ENCODE results near the gene UBA3. TPM values are rescaled to one million over a fixed set of nuclear protein-coding genes. Genes with fewer than 3 reads are reported as not detected.

The UBA3 gene
- total and polyA plus RNA-seq, 2 donors from 2014 or later = 35.3 to 63.1 TPM

GRCh38 chr3:69121950-69122349 is 41.8 kb upstream of the UBA3 start:
- no peaks in the 10 kb centered on the region for H3K4me1 ChIP-seq (ENCODE audit: control insufficient read depth in 2 of 3, insufficient read depth in 2 of 3, low read depth in 1 of 3, low read length in 3 of 3)
- H3K9me3 ChIP-seq (ENCODE audit: control insufficient read depth in 2 of 3, insufficient read depth in 1 of 3, low read length in 3 of 3) = no peaks in the 10 kb centered on the region
- FAIRE-seq (no peak), DNase-seq (no peak)
- no peak overlapping the region for H3K27ac ChIP-seq (ENCODE audit: low read depth in 2 of 2, low read length in 2 of 2)
- no peak overlapping the region for H3K4me3 ChIP-seq (ENCODE audit: low read length in 3 of 3)
- no peaks in the 10 kb centered on the region for H3K27me3 ChIP-seq (ENCODE audit: control insufficient read depth, insufficient read depth, low read length)
- H3K36me3 ChIP-seq (ENCODE audit: control insufficient read depth in 2 of 3, insufficient read depth in 3 of 3, low read length in 3 of 3) = no peaks in the 10 kb centered on the region
- intact Hi-C loops (cut with DNase I) = no loop called here
- TF ChIP-seq CTCF (IDR thresholded peaks at IDR 0.05; ENCODE audit: borderline replicate concordance, extremely low read depth, insufficient read depth) = no peak
- H3K9ac ChIP-seq (ENCODE audit: low read length in 3 of 3) = no peak overlapping the region

GRCh38 chr3:69121513-69121912 is 41.3 kb upstream of the UBA3 start:
- H3K4me3 ChIP-seq (ENCODE audit: low read length in 3 of 3) = no peak overlapping the region
- no peaks in the 10 kb centered on the region for H3K9me3 ChIP-seq (ENCODE audit: control insufficient read depth in 2 of 3, insufficient read depth in 1 of 3, low read length in 3 of 3)
- H3K27me3 ChIP-seq (ENCODE audit: control insufficient read depth, insufficient read depth, low read length) = no peaks in the 10 kb centered on the region
- H3K9ac ChIP-seq (ENCODE audit: low read length in 3 of 3) = no peak overlapping the region
- TF ChIP-seq CTCF (IDR thresholded peaks at IDR 0.05; ENCODE audit: borderline replicate concordance, extremely low read depth, insufficient read depth) = no peak
- FAIRE-seq (no peak), DNase-seq (no peak)
- H3K4me1 ChIP-seq (ENCODE audit: control insufficient read depth in 2 of 3, insufficient read depth in 2 of 3, low read depth in 1 of 3, low read length in 3 of 3) = no peaks in the 10 kb centered on the region
- no peak overlapping the region for H3K27ac ChIP-seq (ENCODE audit: low read depth in 2 of 2, low read length in 2 of 2)
- intact Hi-C loops (cut with DNase I) = no loop called here
- no peaks in the 10 kb centered on the region for H3K36me3 ChIP-seq (ENCODE audit: control insufficient read depth in 2 of 3, insufficient read depth in 3 of 3, low read length in 3 of 3)

GRCh38 chr3:69120879-69121464 is 40.8 kb upstream of the UBA3 start:
- peak; percentile 92 for TF ChIP-seq CTCF (IDR thresholded peaks at IDR 0.05; ENCODE audit: borderline replicate concordance, extremely low read depth, insufficient read depth)
- Histone ChIP-seq H3K9ac (ENCODE audit: low read length in 3 of 3) (no peak overlapping the region), H3K36me3 (ENCODE audit: control insufficient read depth in 2 of 3, insufficient read depth in 3 of 3, low read length in 3 of 3) (no peaks in the 10 kb centered on the region), H3K4me3 (ENCODE audit: low read length in 3 of 3) (no peak overlapping the region), H3K4me1 (ENCODE audit: control insufficient read depth in 2 of 3, insufficient read depth in 2 of 3, low read depth in 1 of 3, low read length in 3 of 3) (no peaks in the 10 kb centered on the region), H3K27ac (ENCODE audit: low read depth in 2 of 2, low read length in 2 of 2) (no peak overlapping the region), H3K27me3 (ENCODE audit: control insufficient read depth, insufficient read depth, low read length) (no peaks in the 10 kb centered on the region), H3K9me3 (ENCODE audit: control insufficient read depth in 2 of 3, insufficient read depth in 1 of 3, low read length in 3 of 3) (no peaks in the 10 kb centered on the region)
- FAIRE-seq (peak; percentile 83), DNase-seq (peak in 4 of 5 donors; percentile 79 to 89 (median 81))
- intact Hi-C loops (cut with DNase I) = no loop called here

GRCh38 chr3:69119681-69120080 is 39.5 kb upstream of the UBA3 start:
- Histone ChIP-seq H3K4me3 (ENCODE audit: low read length in 3 of 3) (no peak overlapping the region), H3K27ac (ENCODE audit: low read depth in 2 of 2, low read length in 2 of 2) (no peak overlapping the region), H3K36me3 (ENCODE audit: control insufficient read depth in 2 of 3, insufficient read depth in 3 of 3, low read length in 3 of 3) (no peaks in the 10 kb centered on the region), H3K9ac (ENCODE audit: low read length in 3 of 3) (no peak overlapping the region), H3K27me3 (ENCODE audit: control insufficient read depth, insufficient read depth, low read length) (no peaks in the 10 kb centered on the region), H3K9me3 (ENCODE audit: control insufficient read depth in 2 of 3, insufficient read depth in 1 of 3, low read length in 3 of 3) (no peaks in the 10 kb centered on the region), H3K4me1 (ENCODE audit: control insufficient read depth in 2 of 3, insufficient read depth in 2 of 3, low read depth in 1 of 3, low read length in 3 of 3) (no peaks in the 10 kb centered on the region)
- TF ChIP-seq CTCF (IDR thresholded peaks at IDR 0.05; ENCODE audit: borderline replicate concordance, extremely low read depth, insufficient read depth) = no peak
- no peak for DNase-seq
- FAIRE-seq = no peak
- intact Hi-C loops (cut with DNase I) = no loop called here
